Heart left ventricle (tissue), 13 donors: Measurements from ENCODE around the gene CCL20.

Experiments used
- CTCF ChIP-seq, 12 donors: fragments of 200-600 bp; sonication (generic) in 4 of 12; IDR thresholded peaks; one replicate each; pipeline versions ENCODE4 v1.5.0 to v1.8.0; 2018 to 2022; ENCODE audit warnings: antibody characterized with exemption in 12 of 12, mild to moderate bottlenecking in 5 of 12
- POLR2A ChIP-seq, 2 donors: fragments of 450-650 bp; IDR thresholded peaks; one replicate each; pipeline ENCODE4 v1.6.1; 2017; ENCODE audit warnings: antibody characterized with exemption in 2 of 2, mild to moderate bottlenecking in 2 of 2, moderate library complexity in 2 of 2
- donor health status: ischemic (EF 13 %, LVEDD 7.1; RV severe dilation, severe dysfunction).
- donor health status: DM: no; HTN: yes; CAD: no.
- donor health status: DM: no; HTN: no; CAD: no.
- donor health status: ischemic (EF 25% LVEDD 6.9; RV normal size, moderate dysfunction).
- donor health status: ischemic (EF 25% LVEDD 5.7; RV mildly dilated, moderate dysfunction).
- donor health status: ischemic (EF 35%, LVEDD 5.7; RV mildly dilated, moderate dysfunction).
- donor health status: nonischemic (EF 11% LVEDD 7.7; RV severe dilation, severe dysfunction).
- donor health status: DM: yes; HTN: yes; CAD: no.
- donor health status: PGD.
- donor health status: ischemic (EF 29% LVEDD 5.4; RV normal size, mild dysfunction).
- donor health status: nonischemic (EF 23%, LVEDD 6.1; RV moderate dilation, normal function).

GRCh38 chr2:227804975-227805374 is 8.7 kb upstream of the CCL20 start:
- no peak for TF ChIP-seq CTCF (IDR thresholded peaks at IDR 0.05)
- no peak for TF ChIP-seq POLR2A (IDR thresholded peaks at IDR 0.05)
